Breast epithelium (tissue), 3 donors: Measurements from ENCODE around the gene MRGPRD.

ENCODE experiments used
- POLR2AphosphoS5 ChIP-seq, 3 donors: sonication (generic); formaldehyde crosslinking; IDR thresholded peaks; one replicate each; pipeline ENCODE4 v1.6.1; 2017; ENCODE audit warnings: antibody characterized with exemption in 3 of 3
- TF ChIP-seq, protein P1 (sequence below), 3 donors: fragments of 450-650 bp; IDR thresholded peaks; one replicate each; pipeline ENCODE4 v1.5.1; 2016 to 2017; ENCODE audit warnings: antibody characterized with exemption in 3 of 3, mild to moderate bottlenecking in 3 of 3, moderate library complexity in 3 of 3

DNA sequence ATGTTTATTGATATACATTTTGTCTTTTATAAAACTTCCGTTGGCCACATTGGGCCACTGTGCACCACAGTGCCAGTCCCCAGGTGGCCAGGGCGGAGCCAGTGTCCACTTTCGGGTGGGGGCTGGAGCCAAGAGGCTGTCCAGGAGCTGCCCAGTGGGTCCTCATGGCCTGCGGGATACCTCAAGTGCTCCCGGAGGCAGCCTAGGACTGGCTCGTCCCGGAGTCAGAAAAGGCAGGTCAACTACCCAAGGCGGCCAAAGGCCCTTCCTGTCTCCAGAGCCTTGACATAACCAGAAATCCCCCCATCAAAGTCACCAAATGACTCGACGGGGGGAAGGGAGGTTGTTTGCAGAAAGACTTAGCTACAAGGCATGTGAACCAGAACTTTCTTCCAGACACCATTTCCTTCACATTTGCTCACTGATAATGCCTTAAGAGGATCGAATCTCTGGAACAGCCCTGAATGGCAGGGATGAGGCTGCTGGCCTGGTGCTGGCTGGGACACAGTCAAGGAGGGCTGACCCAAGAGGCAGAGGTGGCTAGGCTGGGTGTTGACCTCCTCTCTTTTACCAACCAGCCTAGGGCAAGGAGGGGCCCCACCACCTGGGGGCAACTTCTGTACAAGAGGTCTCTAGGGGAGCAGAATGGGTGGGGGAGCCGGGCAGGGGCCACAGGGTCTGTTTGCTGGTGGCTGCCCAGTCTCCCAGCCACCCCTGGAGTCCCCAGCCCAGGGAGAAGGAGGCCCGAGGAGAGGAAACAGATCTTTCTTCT lies 23.8 kb upstream of the MRGPRD start:
- TF ChIP-seq, protein P1, sequence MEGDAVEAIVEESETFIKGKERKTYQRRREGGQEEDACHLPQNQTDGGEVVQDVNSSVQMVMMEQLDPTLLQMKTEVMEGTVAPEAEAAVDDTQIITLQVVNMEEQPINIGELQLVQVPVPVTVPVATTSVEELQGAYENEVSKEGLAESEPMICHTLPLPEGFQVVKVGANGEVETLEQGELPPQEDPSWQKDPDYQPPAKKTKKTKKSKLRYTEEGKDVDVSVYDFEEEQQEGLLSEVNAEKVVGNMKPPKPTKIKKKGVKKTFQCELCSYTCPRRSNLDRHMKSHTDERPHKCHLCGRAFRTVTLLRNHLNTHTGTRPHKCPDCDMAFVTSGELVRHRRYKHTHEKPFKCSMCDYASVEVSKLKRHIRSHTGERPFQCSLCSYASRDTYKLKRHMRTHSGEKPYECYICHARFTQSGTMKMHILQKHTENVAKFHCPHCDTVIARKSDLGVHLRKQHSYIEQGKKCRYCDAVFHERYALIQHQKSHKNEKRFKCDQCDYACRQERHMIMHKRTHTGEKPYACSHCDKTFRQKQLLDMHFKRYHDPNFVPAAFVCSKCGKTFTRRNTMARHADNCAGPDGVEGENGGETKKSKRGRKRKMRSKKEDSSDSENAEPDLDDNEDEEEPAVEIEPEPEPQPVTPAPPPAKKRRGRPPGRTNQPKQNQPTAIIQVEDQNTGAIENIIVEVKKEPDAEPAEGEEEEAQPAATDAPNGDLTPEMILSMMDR (IDR thresholded peaks at IDR 0.05), result no peak
- no peak for TF ChIP-seq POLR2AphosphoS5 (IDR thresholded peaks at IDR 0.05)
